C4-2B (cell line): ENCODE results near the gene ESRRA.
A peak's percentile ranks its signal among the peaks of the same experiment; 100 is the strongest.
"Not testable (repeated sequence)": the region's sequence is repeated elsewhere in the genome, so short reads cannot be mapped to it uniquely, and the experiment has no call there.

Experiments
- H3K27ac ChIP-seq: fragments of 450-650 bp; 2 replicates; pipeline ENCODE4 v1.5.1; 2017
- CTCF ChIP-seq: fragments of 450-650 bp; conservative IDR thresholded peaks from 2 replicates; pipeline ENCODE4 v1.5.1; 2017; ENCODE audit warnings: mild to moderate bottlenecking
- ZFX ChIP-seq: fragments of 450-650 bp; IDR thresholded peaks from 2 replicates; pipeline ENCODE4 v1.6.1; 2017

The ESRRA gene

GRCh38 chr11:64318766-64319761 is 13.7 kb downstream of the ESRRA start:
- TF ChIP-seq ZFX (no peak), CTCF (no peak)
- peak overlapping the region; percentile 95 for H3K27ac ChIP-seq

- no peak overlapping the region for H3K27ac ChIP-seq
- TF ChIP-seq ZFX = no peak
- TF ChIP-seq CTCF = no peak
Observed at GRCh38 chr11:64320556-64320955, 15.2 kb downstream of the ESRRA start.

- no peak overlapping the region for H3K27ac ChIP-seq
- TF ChIP-seq ZFX (no peak), CTCF (no peak)
Observed at GRCh38 chr11:64321026-64321425, 15.7 kb downstream of the ESRRA start.

GRCh38 chr11:64321533-64321932 is 16.2 kb downstream of the ESRRA start:
- TF ChIP-seq ZFX (no peak), CTCF (no peak)
- H3K27ac ChIP-seq = no peak overlapping the region

GRCh38 chr11:64322925-64323260 is 17.6 kb downstream of the ESRRA start:
- no peak overlapping the region for H3K27ac ChIP-seq
- TF ChIP-seq CTCF (no peak), ZFX (no peak)

GRCh38 chr11:64323373-64323772 is 18.0 kb downstream of the ESRRA start:
- TF ChIP-seq ZFX (no peak), CTCF (no peak)
- H3K27ac ChIP-seq = no peak overlapping the region

- not testable (repeated sequence) for H3K27ac ChIP-seq
Observed at GRCh38 chr11:64323984-64324383, 18.7 kb downstream of the ESRRA start.
